Hematopoietic multipotent progenitor cell treated with erythropoietin and hydrocortisone succinate and interleukin-3 and kit ligand, for 6 days (in vitro differentiated cells): ENCODE results near the gene NEUROD1.
A peak's percentile ranks its signal among the peaks of the same experiment; 100 is the strongest.
"Not testable (repeated sequence)": the region's sequence is repeated elsewhere in the genome, so short reads cannot be mapped to it uniquely, and the experiment has no call there.

Source experiments
- DNase-seq: peaks from one replicate; pipeline ENCODE4 v3.0.0-alpha.2; 2015

NEUROD1 gene

GRCh38 chr2:181680055-181680936, at the start of gene NEUROD1:
TSS of gene NEUROD1 (minus strand) at chr2:181680517. CDS start at chr2:181678860, 1,657 bp downstream.
- DNase-seq: no peak

GRCh38 chr2:181725476-181725875, 45.2 kb upstream of the NEUROD1 start:
- DNase-seq: no peak

- no peak for DNase-seq
Measured at GRCh38 chr2:181724662-181725061, 44.3 kb upstream of the NEUROD1 start.

GRCh38 chr2:181723731-181724130, 43.4 kb upstream of the NEUROD1 start:
- DNase-seq: no peak

- DNase-seq: peak; percentile 95
Measured at GRCh38 chr2:181715033-181715630, 34.8 kb upstream of the NEUROD1 start.

- DNase-seq: not testable (repeated sequence)
Measured at GRCh38 chr2:181711051-181711450, 30.7 kb upstream of the NEUROD1 start.

- DNase-seq: not testable (repeated sequence)
Measured at GRCh38 chr2:181702519-181702918, 22.2 kb upstream of the NEUROD1 start.

GRCh38 chr2:181698223-181698622, 17.9 kb upstream of the NEUROD1 start:
- DNase-seq: no peak

- no peak for DNase-seq
Measured at GRCh38 chr2:181697571-181697970, 17.3 kb upstream of the NEUROD1 start.

GRCh38 chr2:181697126-181697525, 16.8 kb upstream of the NEUROD1 start:
- no peak for DNase-seq

- no peak for DNase-seq
Measured at GRCh38 chr2:181694271-181694670, 14.0 kb upstream of the NEUROD1 start.

GRCh38 chr2:181690860-181691259, 10.5 kb upstream of the NEUROD1 start:
- no peak for DNase-seq

- DNase-seq: no peak
Measured at GRCh38 chr2:181686576-181687185, 6.4 kb upstream of the NEUROD1 start.

GRCh38 chr2:181685150-181685688, 4.9 kb upstream of the NEUROD1 start:
- DNase-seq: peak; percentile 19

- no peak for DNase-seq
Measured at GRCh38 chr2:181684454-181685149, 4.3 kb upstream of the NEUROD1 start.

GRCh38 chr2:181683518-181684453, 3.5 kb upstream of the NEUROD1 start:
- no peak for DNase-seq

GRCh38 chr2:181682795-181683517, 2.6 kb upstream of the NEUROD1 start:
- no peak for DNase-seq

- DNase-seq: no peak
Measured at GRCh38 chr2:181682026-181682789, 1.9 kb upstream of the NEUROD1 start.

- no peak for DNase-seq
Measured at GRCh38 chr2:181680937-181681811, 857 bp upstream of the NEUROD1 start.
